NCI-H1436 (cell line): ENCODE data around the gene GLTPD2.

ENCODE experiments used
- DNase-seq: peaks from one replicate; lab custom pipeline; 2025; lab: John Stamatoyannopoulos, UW

Gene GLTPD2

DNA sequence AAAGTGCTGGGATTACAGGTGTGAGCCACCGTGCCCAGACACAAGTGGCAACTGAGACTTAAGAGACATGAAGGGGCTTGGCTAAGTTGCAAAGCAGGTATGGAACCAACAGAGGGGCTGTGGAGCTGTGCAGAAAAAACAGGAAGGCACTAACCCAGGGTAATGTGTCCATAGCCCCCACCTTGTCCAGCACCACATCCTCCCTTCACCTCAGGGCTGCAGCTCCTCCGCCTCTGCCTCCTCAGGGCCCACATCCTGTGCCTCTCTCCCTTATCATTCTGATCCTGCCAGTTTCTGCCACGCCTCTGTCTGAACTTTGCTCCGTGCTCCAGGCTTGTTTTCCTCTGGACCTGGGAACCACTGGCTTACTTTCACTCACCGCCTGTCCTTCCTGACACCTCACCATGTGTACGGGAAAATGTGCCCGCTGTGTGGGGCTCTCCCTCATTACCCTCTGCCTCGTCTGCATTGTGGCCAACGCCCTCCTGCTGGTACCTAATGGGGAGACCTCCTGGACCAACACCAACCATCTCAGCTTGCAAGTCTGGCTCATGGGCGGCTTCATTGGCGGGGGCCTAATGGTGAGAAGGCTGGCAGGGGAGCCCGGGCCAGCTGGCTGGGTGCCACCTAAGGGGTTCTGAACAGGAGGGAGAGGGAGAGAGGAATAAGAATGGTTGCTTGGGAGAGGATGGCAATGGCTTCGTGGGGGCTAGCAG is 17.1 kb upstream of the GLTPD2 start, which contains the start of gene TM4SF5:
TM4SF5 (plus strand) TSS at position 368 of the 716 bp plus-strand sequence; CDS start at position 405, 37 bp downstream.
- no peak for DNase-seq

DNA sequence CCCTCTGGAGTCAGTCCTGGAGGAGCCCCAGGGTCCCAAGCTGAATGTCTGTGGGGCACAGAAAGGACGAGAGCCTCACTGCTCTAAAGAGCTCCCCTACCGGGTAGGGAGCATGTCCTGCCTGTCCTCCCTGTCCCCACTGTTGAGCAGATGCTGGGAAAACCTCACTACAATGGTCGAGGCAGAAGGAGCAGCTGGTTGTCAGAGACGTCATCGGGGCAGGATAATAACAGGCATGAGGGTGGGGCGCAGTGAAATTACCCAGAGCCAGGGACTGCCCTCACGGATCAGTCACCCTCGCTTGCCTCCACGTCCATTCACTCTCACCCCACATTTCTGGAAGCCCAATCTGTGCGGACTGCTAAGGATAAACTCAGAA is 16.5 kb upstream of the GLTPD2 start:
- no peak for DNase-seq

- DNase-seq = no peak
These were observed 10.6 kb upstream of the GLTPD2 start for GRCh38 chr17:4777969-4778760.

DNA sequence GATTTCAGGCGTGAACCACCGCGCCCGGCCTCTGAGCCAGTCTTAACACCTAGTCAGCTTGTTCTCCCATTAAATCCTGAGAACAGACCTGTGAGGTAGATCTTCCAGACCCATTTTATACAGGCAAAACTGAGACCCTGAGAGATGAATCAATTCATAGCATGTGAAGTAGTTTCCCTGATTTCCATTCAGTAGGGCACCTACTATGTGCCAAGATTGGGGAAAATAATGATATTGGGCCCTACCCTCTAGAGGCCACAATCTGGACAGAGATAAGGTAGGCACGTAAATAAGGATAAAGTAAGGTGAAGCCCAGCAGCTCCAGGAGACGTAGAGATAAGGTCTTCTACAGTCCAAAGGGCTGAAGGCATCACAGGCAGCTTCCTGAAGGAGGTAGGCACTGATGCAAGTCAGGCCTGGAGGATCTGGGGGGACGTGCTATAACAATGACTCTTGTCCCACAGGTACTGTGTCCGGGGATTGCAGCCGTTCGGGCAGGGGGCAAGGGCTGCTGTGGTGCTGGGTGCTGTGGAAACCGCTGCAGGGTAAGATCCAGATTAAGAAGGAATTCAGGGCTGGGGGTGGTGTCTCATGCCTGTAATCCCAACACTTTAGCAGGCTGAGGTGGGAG is 8.3 kb upstream of the GLTPD2 start:
- DNase-seq = no peak

- DNase-seq = no peak
These were observed 6.1 kb upstream of the GLTPD2 start for GRCh38 chr17:4782652-4783051.

DNA sequence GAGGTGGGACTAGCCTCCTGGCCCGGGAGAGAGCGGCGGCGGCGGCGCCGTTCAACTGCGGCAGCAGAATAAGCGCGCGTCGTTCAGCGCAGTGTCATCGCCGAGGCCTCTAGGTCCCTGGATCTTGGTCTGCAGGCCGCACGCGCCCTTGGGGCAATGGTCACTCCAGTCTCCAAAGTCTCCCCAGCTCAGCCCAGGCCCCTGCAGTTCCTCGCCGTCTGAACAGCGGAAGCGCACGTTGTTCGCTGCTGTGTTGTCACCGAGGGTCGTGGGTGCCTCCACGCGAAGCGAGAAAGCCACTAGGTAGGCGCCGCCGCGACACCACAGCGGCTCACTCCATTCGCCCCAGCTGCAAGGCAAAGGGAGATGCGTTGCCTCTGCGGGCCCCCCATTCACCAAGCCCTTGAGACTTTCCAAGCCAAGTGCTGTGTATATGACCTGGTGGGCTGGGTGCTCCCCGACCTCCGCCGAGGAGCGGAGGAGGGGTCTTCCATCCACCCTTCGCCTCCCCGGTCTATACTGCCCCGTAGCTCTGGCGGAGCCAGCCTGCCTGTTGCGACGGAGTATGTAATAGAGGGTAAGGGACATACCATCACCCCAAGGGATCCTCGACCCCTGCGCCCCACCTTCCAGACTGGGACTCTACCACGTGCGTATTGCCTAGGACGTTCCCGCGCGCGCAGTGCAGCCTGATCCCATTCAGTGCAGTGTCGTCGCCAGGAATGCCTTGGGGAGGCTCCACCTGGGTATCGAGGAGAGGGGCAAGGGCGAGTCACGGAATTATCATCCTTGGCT is 3.3 kb upstream of the GLTPD2 start:
- DNase-seq = no peak

- DNase-seq = no peak
These were observed 2.7 kb upstream of the GLTPD2 start, which contains the start of gene VMO1 for GRCh38 chr17:4786106-4786511. VMO1 (minus strand) TSS chr17:4786364; CDS start chr17:4786352, 12 bp downstream.

- DNase-seq = no peak
These were observed 2.2 kb upstream of the GLTPD2 start for GRCh38 chr17:4786516-4786915.

- DNase-seq = no peak
These were observed 481 bp upstream of the GLTPD2 start for GRCh38 chr17:4788159-4788806.

GRCh38 chr17:4789701-4789950 is 862 bp downstream of the GLTPD2 start:
- DNase-seq = no peak

GRCh38 chr17:4789951-4790704 is 1.4 kb downstream of the GLTPD2 start:
- peak; percentile 67 for DNase-seq

- DNase-seq = no peak
These were observed 1.9 kb downstream of the GLTPD2 start for GRCh38 chr17:4790705-4791088.

DNA sequence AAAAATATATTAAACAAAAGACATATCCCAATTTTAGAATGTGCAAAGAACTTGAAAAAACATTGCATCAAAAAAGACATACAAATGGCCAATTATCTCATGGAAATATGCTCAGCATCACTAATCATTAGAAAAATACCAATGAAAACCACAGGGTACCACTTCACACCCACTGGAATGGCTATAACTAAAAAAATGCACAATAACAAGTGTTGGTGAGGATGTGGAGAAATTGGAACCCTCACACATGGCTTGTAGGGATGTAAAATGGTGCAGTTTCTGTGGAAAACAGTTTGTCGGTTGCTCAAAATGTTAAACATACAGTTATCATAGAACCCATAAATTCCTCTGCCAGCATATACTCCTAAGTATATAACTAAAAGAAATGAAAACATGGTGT is 6.4 kb downstream of the GLTPD2 start:
- no peak for DNase-seq

DNA sequence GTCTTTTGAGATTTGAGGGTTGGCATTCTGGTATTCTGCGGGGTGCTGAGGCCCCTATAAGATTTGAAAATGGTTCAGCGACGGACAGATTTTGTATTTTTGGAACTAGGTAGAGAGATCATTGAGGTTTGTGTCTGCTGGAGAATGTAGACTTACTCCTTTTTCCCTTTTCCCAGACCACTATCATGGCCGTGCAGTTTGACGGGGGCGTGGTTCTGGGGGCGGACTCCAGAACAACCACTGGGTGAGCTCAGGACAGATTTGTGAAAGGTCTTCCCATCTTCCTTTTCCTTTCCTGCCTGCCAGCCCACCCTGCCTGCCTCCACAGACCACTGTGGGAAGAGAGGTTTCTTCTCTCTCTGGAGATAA is 7.8 kb downstream of the GLTPD2 start:
- no peak for DNase-seq

GRCh38 chr17:4800462-4801196 is 11.9 kb downstream of the GLTPD2 start:
- no peak for DNase-seq

GRCh38 chr17:4802228-4802627 is 13.5 kb downstream of the GLTPD2 start, which contains the start of gene C17orf114:
C17orf114 (minus strand) TSS chr17:4802328.
- DNase-seq = no peak

GRCh38 chr17:4806456-4806776 is 17.7 kb downstream of the GLTPD2 start:
- no peak for DNase-seq

DNA sequence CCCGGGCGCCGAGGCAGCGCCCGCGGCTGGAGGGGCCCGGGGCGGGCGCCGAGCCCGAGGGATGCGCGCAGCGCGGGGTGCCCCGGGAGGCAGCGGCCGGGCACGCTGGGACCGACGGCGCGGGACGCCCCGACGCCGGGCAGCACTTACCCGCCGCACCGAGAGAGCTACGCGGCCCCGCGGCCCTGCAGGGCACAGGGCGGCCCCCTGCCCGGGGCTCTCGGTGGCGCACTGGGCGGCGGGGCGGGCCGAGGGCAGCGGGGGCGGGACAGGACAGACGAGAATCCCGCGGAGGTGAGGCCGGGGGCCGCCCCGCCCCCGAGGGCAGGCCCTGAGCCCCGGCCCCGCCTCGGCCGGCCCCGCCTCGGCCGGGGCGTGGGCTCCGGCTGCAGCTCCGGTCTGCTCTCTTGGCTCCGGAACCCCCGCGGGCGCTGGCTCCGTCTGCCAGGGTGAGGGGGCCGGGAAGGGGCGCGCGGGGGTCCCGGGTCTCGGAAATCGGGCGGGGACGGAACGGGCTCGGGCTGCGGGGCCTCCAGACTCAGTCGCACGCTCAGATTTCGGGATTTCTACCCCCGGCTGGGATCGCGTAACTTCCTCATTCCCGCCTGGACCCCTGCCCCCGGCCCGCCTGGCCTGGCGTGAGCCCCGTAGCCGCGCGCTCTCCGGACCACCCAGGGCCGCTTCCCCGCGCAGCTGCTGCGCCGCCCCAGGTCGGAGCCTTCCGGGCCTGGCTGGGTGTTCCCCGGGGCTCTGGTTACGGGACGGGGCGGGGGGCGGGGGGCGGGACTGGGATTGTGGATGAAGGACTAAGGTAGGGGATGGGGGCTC is 18.2 kb downstream of the GLTPD2 start, which contains the start of gene PLD2:
PLD2 (plus strand) TSS at position 376 of the 828 bp plus-strand sequence. CDS start 621 bp downstream, outside the sequence.
- DNase-seq = peak; percentile 83

DNA sequence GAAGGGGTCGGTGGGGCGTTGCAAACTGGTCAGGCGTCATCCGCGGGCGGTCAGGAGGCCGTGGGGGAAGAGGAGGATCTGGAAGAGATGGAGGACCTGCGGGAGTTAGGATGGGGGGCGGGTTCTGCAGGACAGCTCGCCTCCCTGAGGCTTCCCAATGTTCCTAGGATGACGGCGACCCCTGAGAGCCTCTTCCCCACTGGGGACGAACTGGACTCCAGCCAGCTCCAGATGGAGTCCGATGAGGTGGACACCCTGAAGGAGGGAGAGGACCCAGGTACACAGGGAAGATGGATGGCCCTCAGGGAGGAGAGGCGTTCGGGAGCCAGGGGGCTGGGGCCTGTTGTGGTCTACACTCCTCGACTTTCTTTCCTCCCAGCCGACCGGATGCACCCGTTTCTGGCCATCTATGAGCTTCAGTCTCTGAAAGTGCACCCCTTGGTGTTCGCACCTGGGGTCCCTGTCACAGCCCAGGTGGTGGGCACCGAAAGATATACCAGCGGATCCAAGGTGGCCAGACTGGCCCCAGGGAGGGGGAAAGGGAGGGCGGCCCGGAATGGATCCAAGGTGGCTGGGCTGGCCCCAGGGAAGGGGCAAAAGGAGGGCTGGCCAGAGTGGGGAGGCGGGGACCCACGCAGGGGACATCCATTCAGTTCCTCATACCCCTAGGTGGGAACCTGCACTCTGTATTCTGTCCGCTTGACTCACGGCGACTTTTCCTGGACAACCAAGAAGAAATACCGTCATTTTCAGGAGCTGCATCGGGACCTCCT is 19.0 kb downstream of the GLTPD2 start:
- DNase-seq = no peak
